Calu3 (cell line): Measurements from ENCODE around the gene KCNMB1. TPM values are rescaled to one million over a fixed set of nuclear protein-coding genes. Genes with fewer than 3 reads are reported as not detected.

ENCODE experiments used
- BruUV-seq: library from RNA; stranded (reverse); fragments of 400-500 nt; replicated peaks from 2 replicates; lab custom pipeline; 2021; lab: Mats Ljungman, UMichigan
- CTCF ChIA-PET: fragments of 300-600 bp; sonication (Branson Sonifier 250); formaldehyde crosslinking; loops from one replicate; lab custom pipeline; 2022; ENCODE audit warnings: antibody characterized with exemption; lab: Charles Lee
- DNase-seq: peaks from one replicate; pipeline ENCODE4 v3.0.0; 2022
- H3K27ac Mint-ChIP-seq: one replicate; pipeline ENCODE4 v1.8.0; 2022; ENCODE audit warnings: mixed read lengths; ENCODE audit not compliant: unreplicated experiment
- H3K27me3 Mint-ChIP-seq: one replicate; pipeline ENCODE4 v1.8.0; 2022; ENCODE audit warnings: mixed read lengths; ENCODE audit not compliant: unreplicated experiment
- H3K36me3 Mint-ChIP-seq: one replicate; pipeline ENCODE4 v1.8.0; 2022; ENCODE audit warnings: mild to moderate bottlenecking, moderate library complexity, mixed read lengths; ENCODE audit not compliant: insufficient read depth, unreplicated experiment
- H3K4me1 Mint-ChIP-seq: one replicate; pipeline ENCODE4 v1.8.0; 2022; ENCODE audit warnings: mild to moderate bottlenecking, low read depth, mixed read lengths; ENCODE audit not compliant: unreplicated experiment
- H3K4me3 Mint-ChIP-seq: one replicate; pipeline ENCODE4 v1.8.0; 2022; ENCODE audit warnings: mild to moderate bottlenecking, low read depth, moderate library complexity, mixed read lengths; ENCODE audit not compliant: unreplicated experiment
- H3K9me3 Mint-ChIP-seq: one replicate; pipeline ENCODE4 v1.8.0; 2022; ENCODE audit warnings: low read depth, mixed read lengths; ENCODE audit not compliant: unreplicated experiment
- CTCF ChIP-seq: fragments of 200-600 bp; IDR thresholded peaks from one replicate; pipeline ENCODE4 v1.8.0; 2022; ENCODE audit warnings: antibody characterized with exemption; ENCODE audit not compliant: unreplicated experiment
- intact Hi-C: fragments of 100-400 bp; cut with micrococcal nuclease; formaldehyde crosslinking; loops from one replicate; pipeline ENCODE4 v1.10.0; 2022; ENCODE audit not compliant: unreplicated experiment
- total RNA-seq: library from RNA; stranded (reverse); gene quantifications from 2 replicates; pipeline ENCODE4 v1.2.3, GENCODE V29; 2022

KCNMB1 gene
- total RNA-seq, 1 experiment from 2014 or later = not detected

DNA sequence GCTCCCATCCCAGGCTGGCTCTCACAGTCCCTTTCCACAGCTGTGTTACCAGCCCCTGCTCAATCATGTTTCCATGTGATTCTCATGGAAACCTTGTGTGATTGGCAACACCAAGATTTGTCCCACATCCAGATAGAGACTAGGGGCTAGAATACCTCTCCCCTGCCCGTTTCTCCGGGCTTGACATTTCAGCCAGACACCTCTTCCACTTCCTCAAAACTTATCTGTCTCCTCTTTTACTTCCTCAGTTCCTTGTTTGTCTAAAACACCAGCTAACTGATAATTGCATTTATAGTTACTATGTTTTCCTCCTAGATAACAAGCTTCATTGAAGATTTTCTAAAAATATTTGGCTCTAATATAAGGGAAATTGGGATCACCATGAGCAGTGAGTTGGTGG lies 16.6 kb upstream of the KCNMB1 start:
- Mint-ChIP-seq H3K36me3 (no peaks in the 10 kb centered on the region), H3K27ac (no peak overlapping the region), H3K9me3 (no peaks in the 10 kb centered on the region), H3K4me3 (no peak overlapping the region), H3K27me3 (peaks cover 83% of the 10 kb centered on the region), H3K4me1 (no peaks in the 10 kb centered on the region)
- DNase-seq = no peak
- no TSS peak for BruUV-seq
- no peak for TF ChIP-seq CTCF
- CTCF ChIA-PET = interaction anchor here (0.6 kb wide), 1 partner anchor 975 kb away, joined by 3 read pairs; no protein-coding TSS in a partner anchor
- intact Hi-C loops = no loop called here

DNA sequence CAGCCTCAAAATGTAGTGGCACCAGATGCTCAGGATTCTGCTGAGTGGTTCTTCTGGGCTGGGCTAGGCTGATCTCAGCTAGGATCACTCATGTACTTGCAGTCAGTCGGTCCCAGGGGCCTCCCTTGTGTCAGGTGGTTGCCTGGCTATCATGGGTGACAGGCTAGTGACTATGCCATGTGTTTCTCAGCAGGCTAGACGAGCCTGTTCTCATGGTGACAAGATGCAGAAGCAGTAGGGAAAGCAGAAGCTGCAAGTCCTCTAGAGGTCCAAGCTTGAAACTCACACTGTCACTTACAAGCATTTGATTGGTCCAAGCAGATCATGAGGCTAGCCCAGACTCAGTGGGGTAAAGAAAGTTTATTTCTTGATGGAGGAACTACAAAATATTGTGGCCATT lies 15.2 kb upstream of the KCNMB1 start:
- intact Hi-C loops = no loop called here
- CTCF ChIA-PET = interaction anchor here (0.6 to 1.6 kb wide), 3 partner anchors 15 to 225 kb away, joined by 3 to 4 read pairs (median 3); partner anchors contain the start of gene KCNMB1
- Mint-ChIP-seq H3K9me3 (no peaks in the 10 kb centered on the region), H3K4me3 (no peak overlapping the region), H3K27me3 (peaks cover 89% of the 10 kb centered on the region), H3K36me3 (no peaks in the 10 kb centered on the region), H3K27ac (no peak overlapping the region), H3K4me1 (no peaks in the 10 kb centered on the region)
- DNase-seq = no peak
- no peak for TF ChIP-seq CTCF
- BruUV-seq = no TSS peak

- intact Hi-C loops = no loop called here
Measured at GRCh38 chr5:170403675-170404074, 14.5 kb upstream of the KCNMB1 start.

GRCh38 chr5:170402508-170402907 lies 13.3 kb upstream of the KCNMB1 start:
- Mint-ChIP-seq H3K4me1 (no peaks in the 10 kb centered on the region), H3K27me3 (peaks cover 89% of the 10 kb centered on the region), H3K4me3 (no peak overlapping the region), H3K36me3 (no peaks in the 10 kb centered on the region), H3K9me3 (no peaks in the 10 kb centered on the region), H3K27ac (no peak overlapping the region)
- intact Hi-C loops = no loop called here
- TF ChIP-seq CTCF = no peak
- DNase-seq = no peak
- BruUV-seq = no TSS peak
- CTCF ChIA-PET = no interaction called here

More at GRCh38 chr5:170403675-170404074, 14.5 kb upstream of the KCNMB1 start:
- Mint-ChIP-seq H3K4me3 (no peak overlapping the region), H3K27me3 (peaks cover 89% of the 10 kb centered on the region), H3K9me3 (no peaks in the 10 kb centered on the region), H3K27ac (no peak overlapping the region), H3K36me3 (no peaks in the 10 kb centered on the region), H3K4me1 (no peaks in the 10 kb centered on the region)
- DNase-seq = no peak
- CTCF ChIA-PET = interaction anchor here (0.6 to 1.6 kb wide), 2 partner anchors 14 to 138 kb away, joined by 3 to 4 read pairs; partner anchors contain the start of gene KCNMB1
- TF ChIP-seq CTCF = no peak
- no TSS peak for BruUV-seq
